ENCODE data around the gene SERINC5.

SERINC5 gene

GRCh38 chr5:80229902-80230255, 26.0 kb downstream of the SERINC5 start:
- Histone ChIP-seq H3F3A (ENCODE audit: insufficient read depth, low read length) (no peaks in the 10 kb centered on the region), H3K36me3 (replicated peaks; ENCODE audit: insufficient read depth, low read length) (no peaks in the 10 kb centered on the region), H3K4me3 (ENCODE audit: low read length) (no peak overlapping the region), H3K9me3 (replicated peaks; ENCODE audit: insufficient read depth, low read length) (no peaks in the 10 kb centered on the region), H3K27ac (ENCODE audit: low read length) (no peak overlapping the region), H3K27me3 (replicated peaks; ENCODE audit: insufficient read depth, low read length) (no peaks in the 10 kb centered on the region), H4K20me1 (ENCODE audit: insufficient read depth, low read length) (no peaks in the 10 kb centered on the region), H3K9ac (ENCODE audit: low read length) (no peak overlapping the region), H3K79me2 (ENCODE audit: low read length) (no peaks in the 10 kb centered on the region), H2AFZ (ENCODE audit: low read length) (no peak overlapping the region), H3K4me1 (ENCODE audit: low read length) (no peaks in the 10 kb centered on the region), H3K9me2 (replicated peaks; ENCODE audit: insufficient read depth, low read length) (no peaks in the 10 kb centered on the region), H3K4me2 (ENCODE audit: low read depth, low read length) (no peak overlapping the region)
- no peak for DNase-seq
- TF ChIP-seq EZH2 (optimal IDR thresholded peaks at IDR 0.05; ENCODE audit: low read depth, low read length), result no peak
- no peak for TF ChIP-seq CTCF (IDR thresholded peaks at IDR 0.05; ENCODE audit: low read length)
- no peak for TF ChIP-seq EZH2phosphoT487 (IDR thresholded peaks at IDR 0.05; ENCODE audit: low read length)

GRCh38 chr5:80227979-80228596, 27.8 kb downstream of the SERINC5 start:
- H3K9ac ChIP-seq (ENCODE audit: low read length), result no peak overlapping the region

GRCh38 chr5:80225934-80226326, 29.9 kb downstream of the SERINC5 start:
- Histone ChIP-seq H4K20me1 (ENCODE audit: insufficient read depth, low read length) (no peaks in the 10 kb centered on the region), H3K4me3 (ENCODE audit: low read length) (no peak overlapping the region), H3K9ac (ENCODE audit: low read length) (no peak overlapping the region), H2AFZ (ENCODE audit: low read length) (no peak overlapping the region), H3K27ac (ENCODE audit: low read length) (no peak overlapping the region), H3K79me2 (ENCODE audit: low read length) (no peaks in the 10 kb centered on the region), H3K36me3 (replicated peaks; ENCODE audit: insufficient read depth, low read length) (no peaks in the 10 kb centered on the region), H3F3A (ENCODE audit: insufficient read depth, low read length) (no peaks in the 10 kb centered on the region), H3K9me2 (replicated peaks; ENCODE audit: insufficient read depth, low read length) (no peaks in the 10 kb centered on the region), H3K4me2 (ENCODE audit: low read depth, low read length) (no peak overlapping the region), H3K27me3 (replicated peaks; ENCODE audit: insufficient read depth, low read length) (no peaks in the 10 kb centered on the region), H3K4me1 (ENCODE audit: low read length) (no peaks in the 10 kb centered on the region), H3K9me3 (replicated peaks; ENCODE audit: insufficient read depth, low read length) (no peaks in the 10 kb centered on the region)
- TF ChIP-seq CTCF (IDR thresholded peaks at IDR 0.05; ENCODE audit: low read length), result no peak
- TF ChIP-seq EZH2 (optimal IDR thresholded peaks at IDR 0.05; ENCODE audit: low read depth, low read length), result no peak
- TF ChIP-seq EZH2phosphoT487 (IDR thresholded peaks at IDR 0.05; ENCODE audit: low read length), result no peak
- DNase-seq, result no peak

More at GRCh38 chr5:80227979-80228596, 27.8 kb downstream of the SERINC5 start:
- H3K9me3 ChIP-seq (replicated peaks; ENCODE audit: insufficient read depth, low read length), result no peaks in the 10 kb centered on the region
- H3K79me2 ChIP-seq (ENCODE audit: low read length), result no peaks in the 10 kb centered on the region
- DNase-seq, result no peak
- H3K9me2 ChIP-seq (replicated peaks; ENCODE audit: insufficient read depth, low read length), result no peaks in the 10 kb centered on the region
- H3K27me3 ChIP-seq (replicated peaks; ENCODE audit: insufficient read depth, low read length), result no peaks in the 10 kb centered on the region
- no peaks in the 10 kb centered on the region for H3K4me1 ChIP-seq (ENCODE audit: low read length)
- no peak overlapping the region for H3K4me2 ChIP-seq (ENCODE audit: low read depth, low read length)
- H3F3A ChIP-seq (ENCODE audit: insufficient read depth, low read length), result no peaks in the 10 kb centered on the region
- H3K36me3 ChIP-seq (replicated peaks; ENCODE audit: insufficient read depth, low read length), result no peaks in the 10 kb centered on the region
- H4K20me1 ChIP-seq (ENCODE audit: insufficient read depth, low read length), result no peaks in the 10 kb centered on the region
- TF ChIP-seq EZH2 (optimal IDR thresholded peaks at IDR 0.05; ENCODE audit: low read depth, low read length) (no peak), CTCF (IDR thresholded peaks at IDR 0.05; ENCODE audit: low read length) (no peak), EZH2phosphoT487 (IDR thresholded peaks at IDR 0.05; ENCODE audit: low read length) (no peak)
- no peak overlapping the region for H2AFZ ChIP-seq (ENCODE audit: low read length)
- no peak overlapping the region for H3K4me3 ChIP-seq (ENCODE audit: low read length)
- no peak overlapping the region for H3K27ac ChIP-seq (ENCODE audit: low read length)

All from MM.1S (cell line).